GM10847 (cell line): ENCODE data around the gene UBD.

ENCODE experiments used
- POLR2A ChIP-seq: IDR thresholded peaks from 2 replicates; pipeline ENCODE4 v1.6.1; 2011; ENCODE audit not compliant: insufficient read length; ENCODE audit errors: extremely low read depth

The UBD gene

DNA sequence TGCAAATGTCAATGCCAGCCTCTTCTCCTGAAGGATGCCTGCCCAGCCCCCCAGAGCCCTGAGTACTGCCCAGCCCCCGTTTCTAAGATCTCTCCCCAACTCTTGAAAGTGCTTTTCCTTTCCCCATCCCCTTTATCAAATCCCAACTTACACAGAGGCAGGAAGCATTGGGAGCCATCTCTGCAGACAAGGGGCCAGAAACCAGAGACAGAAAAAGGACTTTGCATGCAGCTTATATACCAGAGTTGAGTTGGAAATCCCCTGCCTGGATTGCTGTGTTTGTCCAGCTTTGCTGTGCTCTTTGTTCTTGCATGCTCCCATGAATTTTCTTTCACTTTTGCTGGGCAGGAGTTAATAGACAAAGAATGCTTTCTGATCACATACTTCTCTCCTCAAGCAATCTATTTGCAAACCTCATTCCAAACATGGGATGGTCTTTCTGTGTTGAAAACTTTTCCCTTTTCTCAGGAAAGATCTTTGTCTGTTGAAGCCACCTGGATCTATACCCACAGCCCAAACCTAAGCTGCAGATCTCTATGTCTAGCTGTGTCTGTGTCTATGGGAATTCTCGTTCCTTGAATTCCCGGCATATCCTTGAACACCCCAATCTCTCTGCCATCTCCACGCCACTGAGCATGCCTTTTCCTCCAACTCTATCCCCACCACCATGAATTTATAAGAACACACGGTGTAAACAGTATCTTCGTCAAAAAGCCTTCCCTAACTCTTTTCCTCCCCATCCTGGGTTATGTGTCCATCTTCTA lies at the start of gene UBD:
TSS of gene UBD (minus strand) at position 209 of the 764 bp plus-strand sequence. CDS start at position 178, 31 bp downstream.
- no peak for TF ChIP-seq POLR2A

GRCh38 chr6:29608131-29608530 lies 48.6 kb upstream of the UBD start:
- no peak for TF ChIP-seq POLR2A

DNA sequence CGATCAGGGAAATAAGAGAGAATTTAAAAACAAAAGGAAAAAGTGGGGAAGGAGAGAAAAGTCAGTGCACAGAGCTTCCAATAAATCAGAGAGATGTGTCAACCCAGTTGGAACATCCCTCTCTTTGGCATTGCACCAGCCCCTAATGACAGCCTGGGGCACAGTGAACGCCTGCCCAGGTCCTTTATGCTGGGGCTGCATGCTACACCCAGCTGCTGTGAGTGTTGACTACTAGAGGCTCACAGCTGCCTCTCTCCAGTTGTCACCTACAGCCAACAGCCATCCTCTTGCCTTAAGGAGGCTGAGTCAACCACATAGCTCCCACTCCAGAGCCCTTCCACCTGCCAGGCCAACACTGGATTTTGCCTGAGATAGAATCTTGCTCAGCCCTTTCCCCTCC lies 44.4 kb upstream of the UBD start:
- no peak for TF ChIP-seq POLR2A

DNA sequence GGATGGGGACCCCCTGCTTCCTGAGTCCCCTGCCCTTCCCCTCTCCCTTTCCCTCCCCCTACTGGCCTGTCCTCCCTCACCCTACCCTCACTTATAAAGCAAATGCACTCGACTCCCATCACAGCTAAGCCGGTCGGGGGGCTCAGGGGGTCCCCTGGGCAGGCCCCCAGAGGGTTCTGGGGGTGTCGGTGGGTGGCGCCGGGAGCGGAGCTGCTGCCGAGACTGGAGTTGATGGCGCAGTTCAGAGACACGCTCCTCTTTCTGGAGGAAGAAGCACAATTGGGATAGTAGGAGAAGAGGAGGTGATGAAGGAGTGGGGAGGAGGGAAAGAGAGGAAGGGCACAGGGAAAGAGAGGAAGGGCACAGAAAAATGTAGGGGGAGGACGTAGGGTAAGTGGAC lies 43.9 kb upstream of the UBD start:
- TF ChIP-seq POLR2A, result no peak

GRCh38 chr6:29602564-29603361 lies 43.2 kb upstream of the UBD start:
- TF ChIP-seq POLR2A, result no peak

DNA sequence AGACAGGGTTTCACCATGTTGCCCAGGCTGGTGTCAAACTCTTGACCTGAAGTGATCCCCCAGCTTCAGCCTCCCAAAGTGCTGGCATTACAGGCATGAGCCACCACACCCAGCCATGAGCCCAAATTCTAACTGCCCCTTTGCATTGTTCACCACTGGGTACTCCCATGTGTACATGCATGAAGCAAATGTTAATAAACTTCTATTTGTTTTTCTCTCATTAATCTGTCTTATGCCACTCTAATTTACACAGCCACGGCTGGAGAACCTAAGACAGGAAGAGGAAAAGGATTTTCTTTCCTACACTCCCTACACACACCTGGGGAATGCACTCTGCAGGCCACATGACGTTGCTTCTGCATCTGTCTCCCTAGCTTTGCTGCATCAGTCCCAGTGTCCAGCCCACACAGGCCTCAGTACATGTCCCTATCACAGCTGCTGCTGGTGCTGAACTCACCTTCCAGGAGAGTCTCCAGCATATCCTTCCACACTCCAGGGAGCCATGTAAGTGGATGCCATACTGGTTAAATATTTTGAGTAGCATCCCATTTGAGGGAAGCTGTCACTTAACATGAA lies 38.7 kb upstream of the UBD start:
- TF ChIP-seq POLR2A, result no peak

GRCh38 chr6:29597184-29597583 lies 37.7 kb upstream of the UBD start:
- TF ChIP-seq POLR2A, result no peak

DNA sequence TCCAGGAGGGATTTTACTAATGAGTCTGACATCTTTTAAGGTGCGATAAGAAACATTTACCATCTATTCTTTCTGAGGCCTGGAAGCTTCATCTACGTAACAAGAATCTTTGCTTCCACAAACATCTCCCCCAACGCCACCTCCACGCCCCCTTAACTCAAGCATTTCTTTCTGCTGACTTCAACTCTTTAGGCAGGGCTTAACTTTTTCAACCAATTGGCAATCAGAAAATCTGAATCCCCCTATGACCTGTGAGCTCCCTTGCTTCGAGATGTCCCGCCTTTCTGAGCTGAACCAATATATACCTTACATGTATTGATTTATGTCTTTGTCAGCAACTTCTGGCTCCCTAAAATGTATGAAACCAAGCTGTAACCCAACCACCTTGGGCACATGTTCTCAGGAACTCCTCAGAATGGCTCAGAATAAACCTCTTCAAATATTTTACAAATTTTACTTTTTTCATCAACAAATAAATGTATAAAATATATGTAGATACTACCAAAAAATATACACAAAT lies 36.9 kb upstream of the UBD start:
- no peak for TF ChIP-seq POLR2A

- no peak for TF ChIP-seq POLR2A
Measured at GRCh38 chr6:29593199-29593855, 33.8 kb upstream of the UBD start.

GRCh38 chr6:29591677-29592076 lies 32.1 kb upstream of the UBD start:
- TF ChIP-seq POLR2A, result no peak

- TF ChIP-seq POLR2A, result no peak
Measured at GRCh38 chr6:29590218-29590808, 30.8 kb upstream of the UBD start.

- no peak for TF ChIP-seq POLR2A
Measured at GRCh38 chr6:29589423-29590048, 30.0 kb upstream of the UBD start.

DNA sequence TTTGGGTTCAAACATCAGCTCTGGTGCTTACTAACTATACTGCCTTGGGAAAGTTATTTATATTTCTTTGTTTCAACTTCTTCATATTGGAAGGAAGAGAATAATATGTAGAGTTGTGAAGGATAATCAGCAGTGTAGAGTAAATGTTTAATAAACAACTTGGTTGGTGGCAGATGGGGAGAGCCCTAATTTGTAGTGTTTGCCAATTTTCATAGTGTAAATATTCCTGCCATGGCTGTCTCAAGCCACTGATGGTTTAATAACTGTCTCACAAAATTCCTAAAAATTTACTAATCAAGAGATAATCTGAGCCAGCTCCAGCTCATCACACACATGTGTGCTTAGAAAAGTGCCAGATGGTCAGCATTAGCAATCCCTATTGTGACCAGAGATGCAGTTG lies 25.3 kb upstream of the UBD start, which contains the start of gene OR2H2:
TSS of gene OR2H2 (plus strand) at position 301 of the 400 bp plus-strand sequence. CDS start 2,824 bp downstream, outside the sequence.
- TF ChIP-seq POLR2A, result no peak

GRCh38 chr6:29577544-29577943 lies 18.0 kb upstream of the UBD start:
- no peak for TF ChIP-seq POLR2A
